BLaER1 treated with 17β-estradiol and CSF1 and Interleukin-3, amounts not matched to agents 10 nM and 100 nM (cell line): ENCODE results near the gene TWF2.

ENCODE experiments used
- H3K27ac ChIP-seq, 11 experiments: shearing (Covaris generic); formaldehyde crosslinking; 2 replicates each; pipeline ENCODE4 v1.8.1; 2022
- H3K27me3 ChIP-seq, 11 experiments: shearing (Covaris generic); formaldehyde crosslinking; 2 replicates each; pipeline ENCODE4 v1.8.1; 2022
- H3K36me3 ChIP-seq, 11 experiments: shearing (Covaris generic); formaldehyde crosslinking; 2 replicates each; pipeline ENCODE4 v1.8.1; 2022
- H3K4me1 ChIP-seq, 10 experiments: shearing (Covaris generic); formaldehyde crosslinking; 2 replicates each; pipeline ENCODE4 v1.8.1; 2022
- H3K4me2 ChIP-seq, 11 experiments: shearing (Covaris generic); formaldehyde crosslinking; 2 replicates each; pipeline ENCODE4 v1.8.1; 2022
- H3K4me3 ChIP-seq, 10 experiments: shearing (Covaris generic); formaldehyde crosslinking; 2 replicates each; pipeline ENCODE4 v1.8.1; 2022
- H3K9ac ChIP-seq, 11 experiments: shearing (Covaris generic); formaldehyde crosslinking; 2 replicates each; pipeline ENCODE4 v1.8.1; 2022
- H3K9me3 ChIP-seq, 11 experiments: shearing (Covaris generic); formaldehyde crosslinking; replicated peaks in 1 of 11; 2 replicates each; pipeline ENCODE4 v1.8.1; 2022
- H4K20me1 ChIP-seq, 11 experiments: shearing (Covaris generic); formaldehyde crosslinking; 2 replicates each; pipeline ENCODE4 v1.8.1; 2022
- Cebpa-rat ChIP-seq, 11 experiments: shearing (Covaris generic); IDR thresholded peaks; 2 replicates each; pipeline ENCODE4 v1.8.1; 2022

TWF2 gene

GRCh38 chr3:52233108-52233591 lies 5.8 kb downstream of the TWF2 start:
- peaks cover 46 to 82% (median 63%) of the 10 kb centered on the region in 11 experiments for H3K36me3 ChIP-seq
- no peak for TF ChIP-seq Cebpa-rat (IDR thresholded peaks at IDR 0.05)

DNA sequence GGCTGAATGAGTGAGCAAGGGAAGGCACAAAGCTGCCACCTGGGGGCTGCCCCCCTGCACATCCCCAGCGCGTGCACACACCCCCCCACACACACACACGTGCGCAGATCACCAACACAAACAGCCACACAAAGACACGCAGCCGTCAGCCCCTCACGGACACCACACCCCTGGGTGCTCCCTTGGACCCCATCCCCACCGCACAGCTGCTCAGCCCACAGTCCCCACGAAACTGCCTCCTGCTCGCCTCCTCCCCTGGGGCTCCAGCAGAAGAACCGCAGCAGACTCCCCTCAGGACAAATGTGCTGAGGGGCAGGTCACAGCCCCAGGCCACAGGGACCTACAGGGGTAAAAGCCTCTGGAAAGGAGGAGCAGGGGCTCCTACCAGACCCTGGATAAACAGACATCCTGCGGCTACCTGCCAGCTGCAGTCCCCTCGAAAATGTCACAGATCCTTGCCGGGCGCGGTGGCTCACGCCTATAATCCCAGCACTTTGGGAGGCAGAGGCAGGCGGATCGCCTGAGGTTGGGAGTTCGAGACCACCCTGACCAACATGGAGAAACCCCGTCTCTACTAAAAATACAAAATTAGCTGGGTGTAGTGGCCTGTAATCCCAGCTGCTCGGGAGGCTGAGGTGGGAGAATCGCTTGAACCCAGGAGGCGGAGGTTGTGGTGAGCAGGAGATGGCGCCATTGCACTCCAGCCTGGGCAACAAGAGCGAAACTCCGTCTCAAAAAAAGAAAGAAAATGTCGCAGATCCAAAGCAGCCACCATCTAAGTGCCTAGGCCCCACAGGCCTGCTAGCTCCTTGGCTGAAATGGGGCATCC lies 6.5 kb downstream of the TWF2 start:
- no peak for TF ChIP-seq Cebpa-rat (IDR thresholded peaks at IDR 0.05)
- Histone ChIP-seq H3K4me1 (peaks cover 61 to 99% (median 95%) of the 10 kb centered on the region in 10 experiments), H3K27ac (peak overlapping the region in 10 of 11 experiments; percentile 21 to 83 (median 64); a peak in 17 of 22 replicates), H3K4me2 (peak overlapping the region; percentile 85 to 99 (median 90)), H4K20me1 (peaks cover 24 to 100% (median 83%) of the 10 kb centered on the region in 11 experiments), H3K27me3 (no peaks in the 10 kb centered on the region), H3K36me3 (peaks cover 50 to 89% (median 70%) of the 10 kb centered on the region in 11 experiments), H3K9me3 (no peaks in the 10 kb centered on the region), H3K9ac (peak overlapping the region; percentile 48 to 90 (median 71); a peak in 21 of 22 replicates), H3K4me3 (peak overlapping the region; percentile 24 to 51 (median 40); a peak in 17 of 20 replicates)

More at GRCh38 chr3:52233108-52233591, 5.8 kb downstream of the TWF2 start:
- Histone ChIP-seq H3K4me1 (peaks cover 65 to 99% (median 95%) of the 10 kb centered on the region in 10 experiments), H4K20me1 (peaks cover 30 to 100% (median 86%) of the 10 kb centered on the region in 11 experiments), H3K9ac (peak overlapping the region; percentile 33 to 90 (median 71); a peak in 21 of 22 replicates), H3K27me3 (no peaks in the 10 kb centered on the region), H3K4me3 (peak overlapping the region in 8 of 10 experiments; percentile 21 to 51 (median 36); a peak in 8 of 20 replicates), H3K9me3 (no peaks in the 10 kb centered on the region), H3K4me2 (peak overlapping the region; percentile 85 to 99 (median 90)), H3K27ac (peak overlapping the region in 10 of 11 experiments; percentile 21 to 83 (median 64); a peak in 18 of 22 replicates)

DNA sequence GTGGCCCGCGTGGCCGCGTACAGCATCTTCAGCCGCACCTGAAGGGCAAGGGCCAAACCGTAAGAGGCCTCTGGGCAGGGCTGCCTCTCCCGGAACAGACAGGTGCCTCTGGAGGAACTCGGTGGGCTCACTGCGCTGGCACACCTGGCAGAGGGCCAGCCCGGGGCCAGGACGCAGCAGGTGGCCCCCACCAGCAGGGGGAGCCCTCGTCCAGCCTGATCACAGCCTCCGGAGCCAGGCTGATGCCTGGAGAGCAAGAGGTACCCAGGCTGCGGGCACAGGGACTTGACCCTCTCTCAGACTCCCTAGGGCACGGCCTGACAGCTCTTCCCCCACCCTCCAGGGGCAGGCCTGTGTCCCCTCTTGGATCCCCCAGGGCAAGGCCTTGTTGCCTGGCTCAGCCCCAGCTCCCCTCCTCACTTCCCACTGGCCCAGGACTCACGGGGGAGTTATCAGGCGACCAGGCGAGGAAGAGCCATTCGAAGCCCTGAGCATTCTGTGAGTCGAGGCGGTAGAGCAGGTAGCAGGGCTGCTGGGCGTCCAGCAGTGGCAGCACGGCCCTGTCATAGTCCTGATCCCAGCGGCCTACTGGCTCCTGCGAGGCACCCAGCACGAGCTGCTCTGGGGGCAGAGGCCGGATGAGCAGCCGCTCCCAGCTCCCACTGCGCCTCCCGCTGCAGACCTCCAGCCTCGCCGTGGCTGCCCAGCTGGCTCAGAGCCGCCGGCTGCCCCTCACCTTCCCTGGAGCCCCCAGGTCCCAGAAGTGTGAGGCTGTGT lies 7.3 kb downstream of the TWF2 start:
- H3K4me2 ChIP-seq = peak overlapping the region; percentile 85 to 99 (median 90)
- H3K27ac ChIP-seq = peak overlapping the region in 8 of 11 experiments; percentile 47 to 83 (median 69); a peak in 16 of 22 replicates
- no peak for TF ChIP-seq Cebpa-rat (IDR thresholded peaks at IDR 0.05)
- H3K36me3 ChIP-seq = peaks cover 50 to 96% (median 72%) of the 10 kb centered on the region in 11 experiments
- H3K27me3 ChIP-seq = no peaks in the 10 kb centered on the region
- H4K20me1 ChIP-seq = peaks cover 16 to 100% (median 75%) of the 10 kb centered on the region in 11 experiments
- H3K4me3 ChIP-seq = peak overlapping the region; percentile 24 to 51 (median 40); a peak in 16 of 20 replicates
- H3K9me3 ChIP-seq = no peaks in the 10 kb centered on the region
- peaks cover 62 to 99% (median 95%) of the 10 kb centered on the region in 10 experiments for H3K4me1 ChIP-seq
- peak overlapping the region; percentile 48 to 90 (median 71); a peak in 20 of 22 replicates for H3K9ac ChIP-seq

DNA sequence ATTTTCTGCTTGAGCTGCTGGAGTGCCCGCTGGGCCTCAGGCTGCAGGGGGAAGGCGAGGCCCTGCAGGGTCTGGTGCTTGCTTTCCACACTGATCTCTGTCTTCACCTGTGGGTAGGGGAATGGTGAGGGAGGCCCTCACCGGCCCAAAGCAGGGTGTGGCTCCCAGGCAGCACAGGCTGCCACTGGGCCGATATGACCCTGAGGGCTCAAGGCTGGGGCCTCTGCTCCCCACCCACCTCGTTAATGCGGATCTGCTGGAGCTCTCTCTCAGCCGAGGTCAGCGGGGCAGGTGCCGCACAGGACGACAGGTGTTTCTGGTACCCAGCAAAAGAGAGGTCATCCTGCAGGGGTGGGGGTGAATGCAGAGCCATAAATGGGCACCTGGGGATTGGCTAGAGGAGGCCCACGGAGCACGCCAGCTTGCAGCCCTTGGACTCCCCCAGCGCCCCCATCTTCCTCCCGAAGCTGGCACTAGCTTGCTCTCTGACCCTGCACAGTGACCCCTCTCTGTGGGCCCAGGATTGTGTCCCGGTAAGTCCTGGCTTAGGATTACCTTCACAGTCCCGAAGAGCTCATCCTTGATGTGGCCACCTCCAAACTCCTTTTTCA lies 8.0 kb downstream of the TWF2 start:
- TF ChIP-seq Cebpa-rat (IDR thresholded peaks at IDR 0.05) = no peak
- peak overlapping the region in 5 of 11 experiments; percentile 5 to 81 (median 75); a peak in 8 of 22 replicates for H3K9ac ChIP-seq
- peak overlapping the region in 4 of 11 experiments; percentile 77 to 96 (median 82); a peak in 8 of 22 replicates for H3K27ac ChIP-seq
- 0 out of 20 replicates have a peak overlapping the region, but pooled peaks of 1 of the 10 experiments have one; percentile 34 for H3K4me3 ChIP-seq
- peaks cover 50 to 92% (median 72%) of the 10 kb centered on the region in 11 experiments for H3K36me3 ChIP-seq
- H3K27me3 ChIP-seq = no peaks in the 10 kb centered on the region
- peak overlapping the region in 10 of 11 experiments; percentile 85 to 99 (median 90); a peak in 19 of 22 replicates for H3K4me2 ChIP-seq
- H4K20me1 ChIP-seq = peaks cover 14 to 100% (median 71%) of the 10 kb centered on the region in 11 experiments
- H3K4me1 ChIP-seq = peaks cover 62 to 99% (median 95%) of the 10 kb centered on the region in 10 experiments
- no peaks in the 10 kb centered on the region for H3K9me3 ChIP-seq

DNA sequence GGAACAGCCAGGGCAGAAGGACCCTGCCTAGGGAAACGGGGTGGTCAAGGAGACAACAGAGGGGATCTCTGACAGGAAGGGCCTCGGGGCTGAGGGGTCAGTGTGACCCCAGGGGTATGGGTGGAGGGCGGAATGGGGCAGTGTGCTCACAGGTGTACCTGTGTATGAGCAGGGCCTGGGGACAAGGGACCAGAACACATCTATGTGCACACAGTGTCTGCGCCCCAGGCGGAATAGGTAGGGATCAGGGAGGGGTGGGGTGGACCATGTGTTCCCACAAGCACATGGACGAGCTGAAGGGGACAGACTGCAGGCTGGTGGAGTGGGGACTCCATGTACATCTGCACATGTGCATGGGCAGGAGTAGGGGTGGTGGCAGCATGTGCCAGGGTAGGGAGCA lies 8.5 kb downstream of the TWF2 start:
- H3K4me1 ChIP-seq = peaks cover 62 to 99% (median 95%) of the 10 kb centered on the region in 10 experiments
- H3K9me3 ChIP-seq = no peaks in the 10 kb centered on the region
- no peak for TF ChIP-seq Cebpa-rat (IDR thresholded peaks at IDR 0.05)
- peak overlapping the region in 4 of 11 experiments; percentile 23 to 97 (median 94); a peak in 6 of 22 replicates for H3K27ac ChIP-seq
- peaks cover 50 to 86% (median 70%) of the 10 kb centered on the region in 11 experiments for H3K36me3 ChIP-seq
- no peak overlapping the region for H3K4me3 ChIP-seq
- peak overlapping the region in 6 of 11 experiments; percentile 1 to 81 (median 47); a peak in 6 of 22 replicates for H3K9ac ChIP-seq
- peak overlapping the region in 6 of 11 experiments; percentile 86 to 93 (median 90); a peak in 11 of 22 replicates for H3K4me2 ChIP-seq
- no peaks in the 10 kb centered on the region for H3K27me3 ChIP-seq
- peaks cover 14 to 100% (median 69%) of the 10 kb centered on the region in 11 experiments for H4K20me1 ChIP-seq

GRCh38 chr3:52229656-52230055 lies 9.3 kb downstream of the TWF2 start:
- Histone ChIP-seq H4K20me1 (peaks cover 14 to 92% (median 61%) of the 10 kb centered on the region in 11 experiments), H3K27ac (peak overlapping the region in 4 of 11 experiments; percentile 23 to 97 (median 94); a peak in 8 of 22 replicates), H3K4me1 (peaks cover 62 to 100% (median 96%) of the 10 kb centered on the region in 10 experiments), H3K4me2 (peak overlapping the region in 1 of 11 experiments; percentile 86; a peak in 2 of 22 replicates), H3K36me3 (peaks cover 44 to 78% (median 62%) of the 10 kb centered on the region in 11 experiments), H3K9ac (peak overlapping the region in 7 of 11 experiments; percentile 1 to 81 (median 38); a peak in 7 of 22 replicates), H3K9me3 (no peaks in the 10 kb centered on the region), H3K4me3 (no peak overlapping the region), H3K27me3 (no peaks in the 10 kb centered on the region)
- TF ChIP-seq Cebpa-rat (IDR thresholded peaks at IDR 0.05) = no peak

- H3K4me1 ChIP-seq = peaks cover 62 to 100% (median 96%) of the 10 kb centered on the region in 10 experiments
- H3K9ac ChIP-seq = peak overlapping the region in 5 of 11 experiments; percentile 28 to 84 (median 42); a peak in 8 of 22 replicates
- H4K20me1 ChIP-seq = peaks cover 14 to 83% (median 53%) of the 10 kb centered on the region in 11 experiments
- peaks cover 37 to 70% (median 54%) of the 10 kb centered on the region in 11 experiments for H3K36me3 ChIP-seq
- peak overlapping the region in 8 of 11 experiments; percentile 80 to 100 (median 98); a peak in 13 of 22 replicates for H3K4me2 ChIP-seq
- H3K27me3 ChIP-seq = no peaks in the 10 kb centered on the region
- no peak overlapping the region for H3K4me3 ChIP-seq
- peak overlapping the region in 4 of 11 experiments; percentile 93 to 97 (median 95); a peak in 8 of 22 replicates for H3K27ac ChIP-seq
- H3K9me3 ChIP-seq = no peaks in the 10 kb centered on the region
- TF ChIP-seq Cebpa-rat (IDR thresholded peaks at IDR 0.05) = no peak
Measured at GRCh38 chr3:52228751-52229291, 10.1 kb downstream of the TWF2 start.
